ENCODE results near the gene LY9. TPM values are rescaled to one million over a fixed set of nuclear protein-coding genes. Genes with fewer than 3 reads are reported as not detected.

LY9 gene
- total and polyA plus RNA-seq, 8 donors, result 0.05 to 0.55 (median 0.35) TPM; not detected in 1

DNA sequence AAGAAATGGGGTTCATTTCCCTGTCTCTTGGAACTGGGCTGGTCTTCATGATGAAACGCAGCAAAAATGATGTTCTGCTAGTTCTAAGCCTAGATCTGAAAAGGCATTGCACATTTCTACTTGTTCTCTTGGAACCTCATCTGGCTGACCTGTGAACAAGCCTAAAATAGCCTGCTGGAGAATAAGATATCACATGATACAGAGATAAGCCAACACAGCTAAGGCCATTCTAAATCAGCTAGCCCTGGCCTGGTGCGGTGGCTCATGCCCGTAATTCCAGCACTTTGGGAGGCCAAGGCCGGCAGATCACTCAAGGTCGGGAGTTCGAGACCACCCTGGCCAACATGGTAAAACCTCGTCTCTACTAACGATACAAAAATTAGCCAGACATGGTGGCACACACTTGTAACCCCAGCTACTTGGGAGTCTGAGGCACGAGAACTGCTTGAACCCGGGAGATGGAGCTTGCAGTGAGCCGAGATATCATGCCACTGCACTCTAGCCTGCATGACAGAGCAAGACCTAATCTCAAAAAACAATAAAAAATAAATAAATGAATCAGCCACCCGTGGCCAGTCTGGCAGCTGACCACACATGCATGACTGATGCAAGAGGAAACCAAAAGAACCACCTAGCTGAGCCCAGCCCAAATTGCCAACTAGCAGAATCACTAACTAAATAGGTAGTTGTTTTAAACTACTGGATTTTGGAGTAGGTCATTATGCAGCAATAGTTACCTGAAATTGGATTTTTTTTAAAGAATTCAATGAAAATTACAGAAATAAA, 48.7 kb downstream of the LY9 start:
- WGBS, 2 donors, result 81 to 85% methylated on average over 12 of the region's 12 CpGs
- no peaks in the 10 kb centered on the region for H3K36me3 ChIP-seq
- no peak overlapping the region for H3K4me3 ChIP-seq
- no peaks in the 10 kb centered on the region for H3K27me3 ChIP-seq
- H3K27ac ChIP-seq, result no peak overlapping the region
- no peak for DNase-seq
- H3K9me3 ChIP-seq, result no peaks in the 10 kb centered on the region
- intact Hi-C loops (cut with DNase I), result no loop called here
- ATAC-seq, result no peak
- TF ChIP-seq, protein P1, sequence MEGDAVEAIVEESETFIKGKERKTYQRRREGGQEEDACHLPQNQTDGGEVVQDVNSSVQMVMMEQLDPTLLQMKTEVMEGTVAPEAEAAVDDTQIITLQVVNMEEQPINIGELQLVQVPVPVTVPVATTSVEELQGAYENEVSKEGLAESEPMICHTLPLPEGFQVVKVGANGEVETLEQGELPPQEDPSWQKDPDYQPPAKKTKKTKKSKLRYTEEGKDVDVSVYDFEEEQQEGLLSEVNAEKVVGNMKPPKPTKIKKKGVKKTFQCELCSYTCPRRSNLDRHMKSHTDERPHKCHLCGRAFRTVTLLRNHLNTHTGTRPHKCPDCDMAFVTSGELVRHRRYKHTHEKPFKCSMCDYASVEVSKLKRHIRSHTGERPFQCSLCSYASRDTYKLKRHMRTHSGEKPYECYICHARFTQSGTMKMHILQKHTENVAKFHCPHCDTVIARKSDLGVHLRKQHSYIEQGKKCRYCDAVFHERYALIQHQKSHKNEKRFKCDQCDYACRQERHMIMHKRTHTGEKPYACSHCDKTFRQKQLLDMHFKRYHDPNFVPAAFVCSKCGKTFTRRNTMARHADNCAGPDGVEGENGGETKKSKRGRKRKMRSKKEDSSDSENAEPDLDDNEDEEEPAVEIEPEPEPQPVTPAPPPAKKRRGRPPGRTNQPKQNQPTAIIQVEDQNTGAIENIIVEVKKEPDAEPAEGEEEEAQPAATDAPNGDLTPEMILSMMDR (IDR thresholded peaks at IDR 0.05), result no peak
- FAIRE-seq, result no peak
- H3K4me1 ChIP-seq, result no peaks in the 10 kb centered on the region

DNA sequence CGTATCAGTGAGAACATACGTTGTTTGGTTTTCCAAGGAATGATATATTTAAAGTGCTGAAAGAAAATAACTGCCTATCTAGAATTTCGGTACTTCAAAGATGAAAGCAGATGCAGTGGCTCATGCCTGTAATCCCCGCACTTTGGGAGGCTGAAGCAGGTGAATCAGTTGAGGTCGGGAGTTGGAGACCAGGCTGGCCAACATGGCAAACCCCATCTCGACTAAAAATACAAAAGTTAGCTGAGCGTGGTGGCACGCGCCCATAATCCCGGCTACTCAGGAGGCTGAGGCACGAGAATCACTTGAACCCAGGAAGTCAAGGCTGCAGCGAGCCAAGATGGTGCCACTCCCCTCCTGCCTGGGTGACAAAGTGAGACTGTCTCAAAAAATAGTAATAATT, 50.3 kb downstream of the LY9 start:
- no peaks in the 10 kb centered on the region for H3K27me3 ChIP-seq
- H3K4me1 ChIP-seq, result no peaks in the 10 kb centered on the region
- intact Hi-C loops (cut with DNase I), result no loop called here
- DNase-seq (no peak), ATAC-seq (no peak), FAIRE-seq (no peak)
- H3K36me3 ChIP-seq, result no peaks in the 10 kb centered on the region
- TF ChIP-seq, protein P1 (IDR thresholded peaks at IDR 0.05), result no peak
- H3K27ac ChIP-seq, result no peak overlapping the region
- 90 to 94% methylated on average over 12 of the region's 12 CpGs for WGBS, 2 donors
- no peak overlapping the region for H3K4me3 ChIP-seq
- H3K9me3 ChIP-seq, result no peaks in the 10 kb centered on the region

DNA sequence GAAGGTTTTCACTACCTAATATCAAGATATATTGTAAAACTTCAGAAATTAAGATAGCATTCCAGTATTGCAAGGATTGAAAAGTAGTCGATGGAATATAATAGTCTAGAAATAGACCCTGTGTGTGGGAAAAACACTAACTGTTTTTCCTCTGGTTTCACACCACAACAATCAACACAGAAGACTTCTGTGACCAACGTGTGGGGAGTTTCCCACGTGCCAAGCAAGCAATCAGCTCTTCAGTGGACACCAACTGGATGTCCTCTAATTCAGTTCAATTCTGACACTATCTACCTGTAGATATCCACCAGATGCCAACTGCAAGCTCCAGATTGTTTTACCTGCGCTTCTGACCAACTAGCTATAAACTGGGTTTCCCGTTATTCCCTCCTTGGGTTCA, 54.6 kb downstream of the LY9 start:
- 76 to 78% methylated on average over 5 of the region's 5 CpGs for WGBS, 2 donors

DNA sequence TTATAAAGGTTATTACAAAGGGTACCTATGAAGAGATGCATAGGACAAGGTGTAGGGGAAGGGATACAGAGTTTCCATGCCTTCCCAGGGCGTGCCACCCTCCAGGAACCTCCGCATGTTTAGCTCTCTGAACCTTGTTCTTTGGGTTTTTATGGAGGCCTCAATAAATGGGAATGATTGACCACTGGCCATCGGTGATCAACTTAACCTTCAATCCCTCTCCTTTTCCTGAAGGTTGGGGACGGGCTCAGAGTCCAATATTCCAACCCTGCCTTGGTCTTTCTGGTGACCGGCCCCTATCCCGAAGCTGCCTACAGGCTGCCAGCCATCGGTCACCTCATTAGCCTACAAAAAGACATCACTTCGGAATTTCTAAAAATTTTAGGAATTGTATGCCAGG, 55.0 kb downstream of the LY9 start:
- H3K9me3 ChIP-seq, result no peaks in the 10 kb centered on the region
- intact Hi-C loops (cut with DNase I), result no loop called here
- DNase-seq (no peak), ATAC-seq (no peak), FAIRE-seq (no peak)
- H3K36me3 ChIP-seq, result no peaks in the 10 kb centered on the region
- no peak overlapping the region for H3K27ac ChIP-seq
- 89 to 90% methylated on average over 8 of the region's 8 CpGs for WGBS, 2 donors
- H3K4me3 ChIP-seq, result no peak overlapping the region
- TF ChIP-seq, protein P1 (IDR thresholded peaks at IDR 0.05), result no peak
- H3K4me1 ChIP-seq, result no peaks in the 10 kb centered on the region
- H3K27me3 ChIP-seq, result no peaks in the 10 kb centered on the region

More for the DNA sequence above, 54.6 kb downstream of the LY9 start:
- no peak overlapping the region for H3K27ac ChIP-seq
- no peaks in the 10 kb centered on the region for H3K27me3 ChIP-seq
- FAIRE-seq, result no peak
- no peak for DNase-seq
- ATAC-seq, result no peak
- H3K4me3 ChIP-seq, result no peak overlapping the region
- intact Hi-C loops (cut with DNase I), result no loop called here
- H3K9me3 ChIP-seq, result no peaks in the 10 kb centered on the region
- no peaks in the 10 kb centered on the region for H3K36me3 ChIP-seq
- no peaks in the 10 kb centered on the region for H3K4me1 ChIP-seq
- TF ChIP-seq, protein P1 (IDR thresholded peaks at IDR 0.05), result no peak

DNA sequence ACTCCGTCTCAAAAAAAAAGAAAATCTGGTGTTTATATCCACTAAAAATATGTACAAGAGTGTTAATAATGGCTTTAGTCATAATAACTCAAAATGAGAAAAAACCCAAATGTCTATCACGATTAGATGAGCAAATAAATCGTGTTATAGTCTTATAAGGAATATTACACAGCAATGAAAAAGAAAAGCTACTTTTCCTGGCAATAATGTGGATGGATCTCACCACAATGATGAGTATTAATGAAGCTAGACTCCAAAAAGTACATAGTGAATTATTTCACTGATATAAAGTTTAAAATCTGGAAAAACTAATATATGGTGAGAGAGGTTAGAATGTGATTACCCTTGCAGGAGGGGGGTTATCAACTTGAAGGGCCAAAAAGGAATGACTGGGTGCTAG, 57.0 kb downstream of the LY9 start:
- Histone ChIP-seq H3K36me3 (no peaks in the 10 kb centered on the region), H3K4me1 (no peaks in the 10 kb centered on the region), H3K9me3 (no peaks in the 10 kb centered on the region), H3K27me3 (no peaks in the 10 kb centered on the region), H3K27ac (no peak overlapping the region), H3K4me3 (no peak overlapping the region)
- intact Hi-C loops (cut with DNase I), result no loop called here
- no peak for ATAC-seq
- no peak for DNase-seq
- 84 to 85% methylated on average over 3 of the region's 3 CpGs for WGBS, 2 donors
- TF ChIP-seq, protein P1 (IDR thresholded peaks at IDR 0.05), result no peak
- no peak for FAIRE-seq

Data from pancreas (tissue), 10 donors.